GM13977 (cell line): ENCODE data around the gene TTC8.
"Not testable (repeated sequence)": the region's sequence is repeated elsewhere in the genome, so short reads cannot be mapped to it uniquely, and the experiment has no call there.

ENCODE experiments used
- DNase-seq: peaks from one replicate; pipeline ENCODE4 v3.0.0; 2012; ENCODE audit warnings: low spot score
- in situ Hi-C: fragments of 300-500 bp; cut with MboI; formaldehyde crosslinking; loops from one replicate; pipeline ENCODE4 v1.12.0; 2022; ENCODE audit warnings: low sequenced_read_pairs, low pct_unique_long_range_greater_than_20kb, mixed read lengths, inconsistent platforms; ENCODE audit not compliant: unreplicated experiment
- TF ChIP-seq, protein P1 (sequence below): IDR thresholded peaks from 2 replicates; pipeline ENCODE4 v1.5.1; 2012; ENCODE audit warnings: mild to moderate bottlenecking, control low read depth; ENCODE audit not compliant: insufficient read depth; ENCODE audit errors: extremely low read depth, missing control alignments

Gene TTC8

DNA sequence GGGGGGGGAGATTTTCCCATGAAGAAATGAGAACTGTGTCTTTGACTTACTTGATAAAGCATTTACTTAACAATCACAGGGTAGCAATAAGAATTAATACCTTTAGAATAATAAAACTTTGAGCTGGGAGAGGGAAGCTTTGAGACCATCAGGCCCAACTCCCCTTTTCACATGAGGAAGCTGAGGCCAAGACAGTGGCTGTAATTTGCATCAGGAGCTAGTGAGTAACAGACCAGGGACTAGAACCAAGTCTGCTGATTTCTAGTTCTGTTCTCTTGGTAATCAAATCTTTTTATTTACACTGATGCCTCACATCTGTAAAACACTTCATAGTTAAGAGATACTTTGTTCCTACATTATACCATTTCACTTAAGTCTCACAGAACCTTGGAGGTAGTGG lies 28.7 kb downstream of the TTC8 start:
- in situ Hi-C loops: loop anchor here (25.0 kb wide), 1 partner anchor 191 kb away; no protein-coding TSS in a partner anchor
- TF ChIP-seq, protein P1, sequence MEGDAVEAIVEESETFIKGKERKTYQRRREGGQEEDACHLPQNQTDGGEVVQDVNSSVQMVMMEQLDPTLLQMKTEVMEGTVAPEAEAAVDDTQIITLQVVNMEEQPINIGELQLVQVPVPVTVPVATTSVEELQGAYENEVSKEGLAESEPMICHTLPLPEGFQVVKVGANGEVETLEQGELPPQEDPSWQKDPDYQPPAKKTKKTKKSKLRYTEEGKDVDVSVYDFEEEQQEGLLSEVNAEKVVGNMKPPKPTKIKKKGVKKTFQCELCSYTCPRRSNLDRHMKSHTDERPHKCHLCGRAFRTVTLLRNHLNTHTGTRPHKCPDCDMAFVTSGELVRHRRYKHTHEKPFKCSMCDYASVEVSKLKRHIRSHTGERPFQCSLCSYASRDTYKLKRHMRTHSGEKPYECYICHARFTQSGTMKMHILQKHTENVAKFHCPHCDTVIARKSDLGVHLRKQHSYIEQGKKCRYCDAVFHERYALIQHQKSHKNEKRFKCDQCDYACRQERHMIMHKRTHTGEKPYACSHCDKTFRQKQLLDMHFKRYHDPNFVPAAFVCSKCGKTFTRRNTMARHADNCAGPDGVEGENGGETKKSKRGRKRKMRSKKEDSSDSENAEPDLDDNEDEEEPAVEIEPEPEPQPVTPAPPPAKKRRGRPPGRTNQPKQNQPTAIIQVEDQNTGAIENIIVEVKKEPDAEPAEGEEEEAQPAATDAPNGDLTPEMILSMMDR: no peak
- DNase-seq: no peak

- DNase-seq: no peak
- TF ChIP-seq, protein P1: no peak
- in situ Hi-C loops: loop anchor here (25.0 kb wide), 1 partner anchor 195 kb away; no protein-coding TSS in a partner anchor
Measured at GRCh38 chr14:88856786-88857366, 32.4 kb downstream of the TTC8 start.

DNA sequence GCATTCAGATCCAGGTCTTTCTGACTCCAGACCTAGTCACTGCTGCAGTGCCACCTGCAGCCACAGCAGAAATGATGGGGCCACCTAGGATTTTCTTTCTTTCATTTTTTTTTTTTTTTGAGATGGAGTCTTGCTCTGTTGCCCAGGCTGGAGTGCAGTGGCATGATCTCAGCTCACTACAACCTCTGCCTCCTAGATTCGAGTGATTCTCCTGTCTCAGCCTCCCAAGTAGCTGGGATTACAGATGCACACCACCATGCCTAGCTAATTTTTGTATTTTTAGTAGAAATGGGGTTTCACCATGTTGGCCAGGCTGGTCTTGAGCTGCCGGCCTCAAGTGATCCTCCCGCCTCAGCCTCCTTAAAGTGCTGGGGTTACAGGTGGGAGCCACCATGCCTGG lies 33.4 kb downstream of the TTC8 start:
- not testable (repeated sequence) for DNase-seq
- in situ Hi-C loops: loop anchor here (25.0 kb wide), 1 partner anchor 196 kb away; no protein-coding TSS in a partner anchor

DNA sequence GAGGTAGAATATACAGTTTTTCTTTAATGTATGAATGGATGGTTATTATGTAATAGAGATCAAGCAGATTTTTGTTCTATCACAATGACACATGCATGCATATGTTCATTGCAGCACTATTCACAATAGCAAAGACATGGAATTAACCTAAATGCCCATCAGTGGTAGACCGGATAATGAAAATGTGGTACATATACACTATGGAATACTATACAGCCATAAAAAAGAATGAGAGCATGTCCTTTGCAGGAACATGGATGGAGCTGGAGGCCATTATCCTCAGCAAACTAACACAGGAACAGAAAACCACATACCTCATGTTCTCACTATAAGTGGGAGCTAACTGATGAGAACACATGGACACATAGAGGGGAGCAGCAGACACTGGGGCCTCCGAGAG lies 34.7 kb downstream of the TTC8 start:
- DNase-seq: not testable (repeated sequence)
- in situ Hi-C loops: loop anchor here (25.0 kb wide), 1 partner anchor 197 kb away; no protein-coding TSS in a partner anchor

DNA sequence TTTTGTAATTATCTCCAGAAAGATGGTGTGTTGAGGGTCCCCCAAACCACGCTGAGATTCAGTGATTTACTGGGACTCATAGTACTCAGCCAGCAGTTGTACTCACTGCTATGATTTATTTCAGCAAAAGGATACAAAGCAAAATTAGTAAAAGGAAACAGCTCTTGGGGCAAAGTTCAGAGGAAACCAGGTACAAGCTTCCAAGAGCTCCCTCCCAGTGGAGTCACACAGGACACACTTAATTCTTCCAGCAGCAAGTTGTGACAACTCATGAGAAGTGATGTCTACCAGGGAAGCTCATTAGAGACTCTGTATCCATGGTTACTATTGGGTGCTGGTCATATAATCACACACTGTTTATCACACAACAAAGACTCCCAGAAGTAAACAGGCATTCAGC lies 38.7 kb downstream of the TTC8 start:
- in situ Hi-C loops: loop anchor here (25.0 kb wide), 1 partner anchor 201 kb away; no protein-coding TSS in a partner anchor
- no peak for DNase-seq
- TF ChIP-seq, protein P1: no peak

DNA sequence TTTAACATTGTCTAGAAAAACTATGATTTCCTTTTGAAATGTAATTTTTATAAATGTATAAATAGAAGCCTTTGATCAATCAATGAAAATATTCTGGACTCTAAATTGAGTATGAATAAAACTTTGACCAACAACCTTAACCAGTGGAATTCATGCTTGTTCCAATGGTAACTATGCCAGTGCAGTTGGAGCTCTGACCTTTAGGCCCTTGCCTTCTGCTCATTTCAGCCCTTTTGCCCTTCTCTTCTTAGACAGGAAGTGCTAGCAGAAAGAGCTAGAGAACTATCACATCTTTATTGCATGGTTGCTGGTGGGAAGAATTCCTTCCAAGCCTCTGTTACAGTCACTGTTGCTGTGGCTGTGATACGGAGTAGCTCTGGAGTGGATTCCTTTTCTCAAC lies 39.7 kb downstream of the TTC8 start:
- in situ Hi-C loops: loop anchor here (25.0 kb wide), 1 partner anchor 202 kb away; no protein-coding TSS in a partner anchor
- no peak for DNase-seq
- TF ChIP-seq, protein P1: no peak

GRCh38 chr14:88866305-88866704 lies 41.9 kb downstream of the TTC8 start:
- no peak for DNase-seq
- TF ChIP-seq, protein P1: no peak
- in situ Hi-C loops: loop anchor here (25.0 kb wide), 1 partner anchor 204 kb away; no protein-coding TSS in a partner anchor
